Thoracic aorta (tissue), 2 donors: Measurements from ENCODE around the gene NRARP. TPM values are rescaled to one million over a fixed set of nuclear protein-coding genes. Genes with fewer than 3 reads are reported as not detected.
A peak's percentile ranks its signal among the peaks of the same experiment; 100 is the strongest.

ENCODE experiments used
- ATAC-seq: fragments of 150-250 bp; one replicate; pipeline ENCODE4 v1.8.0; 2017; ENCODE audit warnings: low read depth; ENCODE audit not compliant: insufficient number of reproducible peaks, low FRiP score
- DNase-seq: peaks from one replicate; pipeline ENCODE4 v3.0.0-alpha.2; 2020; ENCODE audit warnings: low spot score
- H3K27ac ChIP-seq, 2 donors: fragments of 200-600 bp; sonication (generic); 1 replicate in 1 of 2; 2 replicates in 1 of 2; pipeline ENCODE4 v1.5.1; 2016; ENCODE audit warnings: mild to moderate bottlenecking in 2 of 2, moderate library complexity in 2 of 2
- H3K27me3 ChIP-seq: fragments of 200-600 bp; sonication (generic); replicated peaks from 2 replicates; pipeline ENCODE4 v1.6.0; 2016; ENCODE audit warnings: mild to moderate bottlenecking; ENCODE audit not compliant: insufficient read depth
- H3K36me3 ChIP-seq: fragments of 200-600 bp; sonication (generic); one replicate; pipeline ENCODE4 v1.5.1; 2016
- H3K4me1 ChIP-seq, 2 donors: fragments of 200-600 bp; sonication (generic); 1 replicate in 1 of 2; 2 replicates in 1 of 2; pipeline versions ENCODE4 v1.5.1 to v1.6.0; 2016; ENCODE audit warnings: low read depth in 2 of 2, mild to moderate bottlenecking in 1 of 2; ENCODE audit not compliant: control insufficient read depth in 1 of 2
- H3K4me3 ChIP-seq: fragments of 200-600 bp; sonication (generic); 2 replicates; pipeline ENCODE4 v1.5.1; 2016; ENCODE audit warnings: mild to moderate bottlenecking
- H3K9me3 ChIP-seq: fragments of 200-600 bp; sonication (generic); 2 replicates; pipeline ENCODE4 v1.5.1; 2016
- total RNA-seq, 2 donors: library from RNA; depleted of rRNA; stranded (reverse); fragments of >200 nt; gene quantifications; one replicate each; pipeline versions ENCODE4 v1.1.0 to v1.2.3, GENCODE V29; 2016
- TF ChIP-seq, protein P1 (sequence below): fragments of 200-600 bp; sonication (generic); IDR thresholded peaks from one replicate; pipeline ENCODE4 v1.5.1; 2019; ENCODE audit warnings: antibody characterized with exemption

Gene NRARP
- total RNA-seq, 2 donors from 2014 or later, result 8.5 to 16.9 TPM

DNA sequence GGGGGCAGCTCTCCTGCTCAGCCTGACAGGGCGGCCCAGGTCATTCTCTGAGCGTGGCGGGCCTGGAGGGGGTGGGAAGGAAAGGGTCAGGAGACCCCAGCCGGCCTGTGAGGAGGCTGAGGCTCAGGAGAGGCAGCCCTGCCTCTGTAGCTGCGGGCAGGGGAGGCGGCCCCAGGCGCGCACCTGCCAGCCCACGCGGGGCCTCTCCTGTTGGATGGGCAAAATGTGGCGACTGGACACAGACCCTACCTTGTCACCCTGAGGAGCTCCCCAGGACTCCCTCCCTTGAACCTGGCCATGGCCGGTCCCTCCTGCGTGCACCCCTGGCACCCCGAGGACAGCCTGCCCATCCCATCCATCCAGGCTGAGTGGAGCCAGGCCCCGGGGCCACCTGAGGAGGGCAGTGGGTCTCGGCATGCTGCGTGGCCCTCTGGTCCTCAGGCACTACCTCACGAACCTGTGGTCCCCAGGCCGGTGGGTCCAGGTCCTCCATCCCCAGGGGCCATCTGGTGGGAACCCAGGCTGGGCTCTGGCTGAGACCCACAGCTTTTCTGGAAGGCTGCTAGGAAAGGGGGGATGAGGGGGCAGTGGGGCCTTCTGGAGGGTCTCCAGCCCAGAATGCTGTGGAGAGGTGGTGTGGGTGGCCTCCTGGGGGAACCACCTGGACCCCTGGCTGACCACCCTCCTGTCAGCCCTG is 15.1 kb upstream of the NRARP start:
- DNase-seq (no peak), ATAC-seq (no peak)
- Histone ChIP-seq H3K4me1 (peaks cover 4 to 17% of the 10 kb centered on the region in 2 donors), H3K4me3 (no peak overlapping the region), H3K27ac (no peak overlapping the region), H3K27me3 (no peaks in the 10 kb centered on the region), H3K9me3 (no peaks in the 10 kb centered on the region), H3K36me3 (no peaks in the 10 kb centered on the region)
- TF ChIP-seq, protein P1, sequence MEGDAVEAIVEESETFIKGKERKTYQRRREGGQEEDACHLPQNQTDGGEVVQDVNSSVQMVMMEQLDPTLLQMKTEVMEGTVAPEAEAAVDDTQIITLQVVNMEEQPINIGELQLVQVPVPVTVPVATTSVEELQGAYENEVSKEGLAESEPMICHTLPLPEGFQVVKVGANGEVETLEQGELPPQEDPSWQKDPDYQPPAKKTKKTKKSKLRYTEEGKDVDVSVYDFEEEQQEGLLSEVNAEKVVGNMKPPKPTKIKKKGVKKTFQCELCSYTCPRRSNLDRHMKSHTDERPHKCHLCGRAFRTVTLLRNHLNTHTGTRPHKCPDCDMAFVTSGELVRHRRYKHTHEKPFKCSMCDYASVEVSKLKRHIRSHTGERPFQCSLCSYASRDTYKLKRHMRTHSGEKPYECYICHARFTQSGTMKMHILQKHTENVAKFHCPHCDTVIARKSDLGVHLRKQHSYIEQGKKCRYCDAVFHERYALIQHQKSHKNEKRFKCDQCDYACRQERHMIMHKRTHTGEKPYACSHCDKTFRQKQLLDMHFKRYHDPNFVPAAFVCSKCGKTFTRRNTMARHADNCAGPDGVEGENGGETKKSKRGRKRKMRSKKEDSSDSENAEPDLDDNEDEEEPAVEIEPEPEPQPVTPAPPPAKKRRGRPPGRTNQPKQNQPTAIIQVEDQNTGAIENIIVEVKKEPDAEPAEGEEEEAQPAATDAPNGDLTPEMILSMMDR, result no peak

DNA sequence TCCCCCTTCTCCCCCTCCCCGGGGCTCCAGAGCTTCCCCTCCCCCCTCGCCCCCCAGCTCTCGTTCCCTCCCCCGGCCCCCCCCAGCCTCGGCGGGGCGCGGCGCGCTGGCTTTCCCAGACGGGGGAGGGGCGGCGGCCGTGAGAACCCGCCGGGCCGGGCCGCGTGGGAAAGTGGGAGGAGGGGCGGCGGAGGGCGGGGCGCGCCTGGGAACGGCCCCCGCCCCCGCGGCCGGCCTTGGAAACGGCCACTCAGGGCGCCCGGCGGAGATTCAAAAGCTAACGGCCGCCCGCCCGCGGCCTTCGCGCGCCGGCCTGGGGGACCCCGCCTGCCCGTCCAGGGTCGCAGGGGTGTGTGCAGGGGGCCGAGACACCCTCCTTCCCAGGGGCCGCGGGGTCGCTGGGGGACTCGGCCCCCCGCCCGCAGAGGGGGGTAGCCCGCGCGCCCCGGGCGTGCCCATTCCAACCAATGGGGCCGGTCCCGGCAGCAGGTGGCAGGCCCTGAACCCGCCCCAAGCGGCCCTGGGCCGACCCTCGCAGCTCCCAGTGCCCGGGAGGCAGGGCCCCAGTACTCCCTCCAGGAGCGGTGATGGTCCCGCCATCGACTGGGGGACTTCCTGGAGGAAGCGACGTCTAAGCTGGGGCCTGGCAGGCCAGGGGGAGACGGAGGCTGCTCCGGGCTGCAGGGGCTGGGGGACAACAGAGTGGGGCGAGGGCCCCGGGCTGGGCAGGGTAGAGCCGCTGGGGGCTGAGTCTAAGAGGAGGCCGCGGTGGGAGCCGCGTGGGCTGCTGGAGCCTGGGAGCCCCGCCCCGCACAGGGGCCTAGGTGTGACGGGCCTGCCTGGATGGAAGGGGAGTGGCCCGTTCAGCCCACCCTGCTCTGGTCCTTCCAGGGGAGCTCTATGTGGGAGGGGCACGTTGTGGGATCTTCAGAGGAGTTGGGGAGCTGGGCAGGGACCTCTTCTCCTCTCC is 14.2 kb upstream of the NRARP start:
- ATAC-seq, result no peak
- peaks cover 4 to 17% of the 10 kb centered on the region in 2 donors for H3K4me1 ChIP-seq
- no peaks in the 10 kb centered on the region for H3K9me3 ChIP-seq
- H3K27me3 ChIP-seq, result no peaks in the 10 kb centered on the region
- peak overlapping the region; percentile 41 for H3K4me3 ChIP-seq
- TF ChIP-seq, protein P1, result no peak
- no peak overlapping the region for H3K27ac ChIP-seq
- H3K36me3 ChIP-seq, result no peaks in the 10 kb centered on the region
- no peak for DNase-seq

DNA sequence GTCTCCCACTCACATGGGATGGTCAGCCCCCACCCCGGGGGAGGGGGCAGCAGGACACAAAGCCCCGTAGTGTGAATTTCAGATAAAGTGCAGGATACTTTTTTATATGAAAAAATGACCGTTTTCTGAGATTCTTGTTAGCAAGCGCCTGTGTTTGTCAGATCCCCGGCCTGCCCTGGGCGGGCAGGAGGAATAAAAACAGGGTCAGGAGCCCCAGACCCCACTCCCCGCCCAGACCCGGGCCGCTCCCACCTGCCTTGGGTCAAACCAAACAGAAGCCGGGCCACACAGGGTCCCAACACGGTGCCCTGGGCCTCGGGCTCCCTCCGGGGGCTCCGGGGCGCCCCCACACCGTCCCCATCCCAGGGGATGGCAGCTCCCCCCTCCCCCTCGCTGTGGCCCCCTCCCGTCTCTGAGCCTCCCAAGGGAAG is 13.5 kb upstream of the NRARP start:
- no peaks in the 10 kb centered on the region for H3K27me3 ChIP-seq
- no peaks in the 10 kb centered on the region for H3K9me3 ChIP-seq
- TF ChIP-seq, protein P1, result no peak
- DNase-seq (no peak), ATAC-seq (no peak)
- peak overlapping the region; percentile 41 for H3K4me3 ChIP-seq
- H3K4me1 ChIP-seq, result peaks cover 4 to 17% of the 10 kb centered on the region in 2 donors
- H3K36me3 ChIP-seq, result no peaks in the 10 kb centered on the region
- no peak overlapping the region for H3K27ac ChIP-seq

- no peak overlapping the region for H3K27ac ChIP-seq
- peaks cover 4 to 17% of the 10 kb centered on the region in 2 donors for H3K4me1 ChIP-seq
- no peaks in the 10 kb centered on the region for H3K9me3 ChIP-seq
- no peaks in the 10 kb centered on the region for H3K36me3 ChIP-seq
- TF ChIP-seq, protein P1, result no peak
- no peak overlapping the region for H3K4me3 ChIP-seq
- no peak for DNase-seq
- H3K27me3 ChIP-seq, result no peaks in the 10 kb centered on the region
- ATAC-seq, result no peak
These were observed 12.8 kb upstream of the NRARP start for GRCh38 chr9:137314561-137315560.
